Urothelium cell line (cell line): ENCODE results near the gene SLC40A1.

Experiments used
- DNase-seq: peaks from one replicate; pipeline ENCODE4 v3.0.0; 2011; ENCODE audit warnings: low spot score, mixed read lengths
- FAIRE-seq: peaks from 2 replicates; lab custom pipeline; 2011; peaks lifted over from hg19 to GRCh38; lab: Jason Lieb, UNC

The SLC40A1 gene

GRCh38 chr2:189542145-189542882 lies 38.3 kb downstream of the SLC40A1 start:
- FAIRE-seq, result no peak
- DNase-seq, result no peak

- DNase-seq (no peak), FAIRE-seq (no peak)
Observed at GRCh38 chr2:189541591-189541990, 39.0 kb downstream of the SLC40A1 start.

DNA sequence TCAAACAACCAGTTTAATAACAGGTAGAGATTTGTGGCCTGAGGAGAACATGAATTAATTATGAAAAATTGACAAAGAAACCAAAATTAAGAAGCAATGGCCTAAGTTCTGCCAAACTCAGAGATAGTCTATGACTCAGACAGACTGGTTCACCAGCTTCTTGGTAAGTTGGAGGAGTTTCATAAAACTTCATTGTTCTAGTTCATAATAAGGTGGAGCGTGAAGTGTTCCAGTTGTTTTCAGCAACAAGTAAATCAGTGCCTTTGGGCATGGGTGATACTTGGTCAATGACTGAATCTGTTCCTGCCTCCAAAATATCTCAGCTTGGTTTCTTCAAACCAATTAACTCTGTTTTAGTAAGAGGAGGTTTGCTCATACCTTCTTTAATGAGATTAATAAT lies 40.0 kb downstream of the SLC40A1 start:
- DNase-seq (no peak), FAIRE-seq (no peak)

- DNase-seq (no peak), FAIRE-seq (no peak)
Observed at GRCh38 chr2:189538402-189538801, 42.2 kb downstream of the SLC40A1 start.

DNA sequence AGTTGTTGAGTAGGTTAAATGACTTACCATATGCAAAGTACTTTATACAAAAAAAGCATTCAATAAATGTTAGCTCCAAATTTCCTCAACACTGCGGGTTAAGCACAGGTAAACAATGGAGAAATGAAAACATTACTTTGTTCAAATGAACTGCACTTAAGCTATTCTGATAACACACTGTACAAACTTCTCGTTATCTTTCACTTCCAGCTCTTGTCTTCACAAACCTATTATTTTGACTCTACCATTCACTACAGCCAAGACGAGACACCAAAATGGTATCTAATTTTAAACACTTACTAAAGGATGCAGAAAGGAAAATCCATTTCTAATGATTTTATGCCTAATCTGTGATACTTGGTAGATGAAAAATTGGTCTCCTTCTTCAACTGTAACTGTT lies 43.8 kb downstream of the SLC40A1 start:
- DNase-seq (no peak), FAIRE-seq (no peak)

GRCh38 chr2:189534854-189535832 lies 45.4 kb downstream of the SLC40A1 start:
- no peak for FAIRE-seq
- peak; percentile 14 for DNase-seq

DNA sequence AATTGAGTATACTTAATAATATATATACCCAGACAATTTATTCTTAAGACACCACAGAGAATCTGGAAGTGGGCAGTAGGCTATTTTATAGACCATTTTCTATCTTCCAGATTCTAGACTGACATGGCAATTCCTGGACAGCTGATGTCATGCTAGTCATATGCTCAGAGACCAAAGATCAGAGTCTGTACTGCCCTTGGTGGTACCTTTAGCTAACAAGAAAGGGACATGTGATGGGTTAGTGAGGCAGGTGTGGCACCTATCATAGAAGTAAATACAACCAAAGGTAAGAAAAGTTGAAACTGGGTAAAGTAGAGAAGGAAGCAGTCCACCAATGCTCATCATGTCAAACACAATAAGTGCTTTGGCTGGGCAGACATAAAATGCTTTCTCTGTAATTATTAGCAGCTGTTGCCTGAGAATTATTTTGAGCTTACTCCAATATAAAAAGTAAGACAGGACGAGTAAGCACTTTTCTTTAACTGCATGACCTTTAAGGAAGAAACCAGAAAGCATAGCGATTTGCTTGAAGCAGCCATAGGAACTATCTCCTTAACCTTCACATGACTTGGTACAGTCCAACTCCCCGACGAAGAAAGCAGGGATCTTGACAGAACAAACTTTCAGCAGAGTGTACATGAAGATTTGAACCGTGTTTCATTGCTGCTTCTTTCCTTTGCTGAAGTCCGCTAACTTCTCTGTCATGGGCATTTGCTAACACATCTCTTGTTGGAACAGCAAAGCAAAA lies 47.1 kb downstream of the SLC40A1 start:
- FAIRE-seq (no peak), DNase-seq (no peak)

- FAIRE-seq, result no peak
Observed at GRCh38 chr2:189530965-189531637, 49.5 kb downstream of the SLC40A1 start.

DNA sequence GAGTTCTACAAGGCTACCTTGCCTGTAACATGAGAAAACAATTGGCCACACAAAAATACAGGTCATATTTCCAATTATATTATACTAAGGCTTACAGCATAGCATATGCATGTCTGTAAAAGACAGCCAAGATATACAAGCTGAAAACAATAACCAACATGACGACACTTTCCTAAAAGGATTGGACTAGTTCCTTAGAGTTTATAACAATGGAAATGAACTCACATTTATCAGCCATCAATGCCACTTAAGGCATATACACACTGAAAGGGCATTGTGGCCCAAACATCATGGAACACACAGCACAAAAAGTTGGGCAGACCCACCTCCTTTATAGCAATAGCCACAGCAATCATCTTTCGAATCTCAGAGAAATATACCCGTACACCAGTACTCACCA lies 52.0 kb downstream of the SLC40A1 start:
- no peak for FAIRE-seq
- DNase-seq, result no peak

More at GRCh38 chr2:189530965-189531637, 49.5 kb downstream of the SLC40A1 start:
- no peak for DNase-seq

GRCh38 chr2:189527812-189528592 lies 52.6 kb downstream of the SLC40A1 start:
- no peak for FAIRE-seq

GRCh38 chr2:189527041-189527750 lies 53.4 kb downstream of the SLC40A1 start:
- FAIRE-seq (no peak), DNase-seq (no peak)

More at GRCh38 chr2:189527812-189528592, 52.6 kb downstream of the SLC40A1 start:
- DNase-seq, result no peak

GRCh38 chr2:189526241-189526640 lies 54.3 kb downstream of the SLC40A1 start:
- no peak for DNase-seq
- no peak for FAIRE-seq

DNA sequence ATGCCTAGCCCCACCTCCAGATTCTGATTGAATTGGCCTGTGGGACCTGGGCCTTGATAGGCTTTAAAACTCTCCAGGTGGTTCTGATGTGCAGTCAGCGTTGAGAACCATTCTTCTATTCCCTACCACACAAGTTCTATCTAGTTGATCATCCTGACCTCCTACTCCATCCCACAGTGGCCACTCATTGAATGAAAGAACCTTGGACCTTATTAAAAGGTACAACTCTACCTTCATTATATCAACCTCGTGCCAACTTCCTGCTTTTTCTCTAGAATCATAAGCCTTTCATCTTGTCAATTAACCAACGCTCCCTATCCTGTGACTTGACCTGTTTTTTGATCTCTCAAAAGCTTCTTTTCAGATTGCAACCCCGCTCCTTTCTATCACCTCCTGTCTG lies 55.8 kb downstream of the SLC40A1 start:
- FAIRE-seq, result no peak
- no peak for DNase-seq

DNA sequence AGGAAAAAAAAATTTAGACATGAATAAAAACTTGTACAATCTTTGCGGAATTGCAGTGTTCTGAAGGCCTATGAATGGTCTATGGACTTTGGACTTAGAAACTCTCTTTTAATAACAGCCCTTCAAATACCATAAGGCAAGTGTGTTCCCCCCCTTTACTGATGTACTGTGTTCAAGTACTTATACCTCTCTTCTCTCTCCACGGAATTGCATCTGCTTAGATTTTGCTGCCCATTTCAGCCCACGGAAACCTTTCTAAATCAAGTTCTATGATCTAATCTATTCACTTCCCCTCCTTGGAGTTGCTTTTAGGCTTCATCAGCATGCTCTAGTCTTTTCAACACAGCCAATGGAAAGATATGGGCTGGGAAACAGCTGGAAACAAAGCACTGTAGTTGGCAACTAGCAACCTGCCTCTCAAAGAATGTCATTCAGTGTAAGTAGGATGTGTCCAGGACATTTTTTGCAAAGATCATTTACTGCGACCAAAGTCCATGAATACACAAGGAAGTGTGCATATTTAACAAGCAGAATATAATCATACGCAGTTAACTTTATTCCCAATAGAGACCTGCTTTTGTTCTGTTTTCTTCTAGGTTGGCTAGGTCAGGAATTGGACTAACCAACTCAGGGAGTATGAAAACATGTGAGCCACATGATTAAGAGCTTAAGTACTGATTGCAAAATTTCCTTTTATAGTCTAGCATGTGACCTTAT lies 58.0 kb downstream of the SLC40A1 start:
- FAIRE-seq (no peak), DNase-seq (no peak)

GRCh38 chr2:189521699-189522434 lies 58.7 kb downstream of the SLC40A1 start:
- FAIRE-seq (no peak), DNase-seq (no peak)

DNA sequence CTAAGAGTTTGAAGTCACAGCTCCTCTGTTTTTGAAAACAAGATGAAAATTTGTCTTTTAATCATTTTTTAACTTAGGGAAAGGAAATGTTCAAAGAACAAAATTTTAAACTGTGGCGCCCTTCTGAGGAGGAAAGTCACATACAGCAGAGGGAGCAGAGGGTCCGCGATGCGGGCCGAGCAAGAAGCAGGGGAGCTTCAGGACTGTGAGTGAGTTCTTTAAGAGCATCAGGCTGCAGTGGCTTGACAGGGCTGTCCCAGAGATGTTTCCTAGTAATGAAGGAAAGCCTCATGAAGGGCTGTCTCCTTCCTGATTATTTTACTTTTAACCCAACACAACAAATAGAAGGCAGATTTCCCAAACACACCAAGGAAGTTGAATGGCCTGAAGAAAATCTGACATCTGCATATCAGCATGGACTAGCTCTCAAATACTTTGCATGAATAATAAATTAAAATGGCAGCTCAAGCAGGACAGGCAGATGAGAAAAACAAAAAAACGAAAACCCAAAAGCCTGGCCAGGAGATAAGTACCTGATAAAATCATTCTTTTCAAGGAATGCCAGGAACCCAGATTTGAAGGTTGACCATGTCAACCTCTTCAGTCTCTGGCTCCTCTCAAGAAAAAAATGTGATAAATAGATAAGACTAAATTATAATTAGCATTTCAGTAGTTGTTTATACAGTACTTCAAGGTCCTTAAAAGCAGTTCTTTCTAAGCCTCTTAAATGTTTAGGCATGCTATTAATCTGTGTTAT lies 60.8 kb downstream of the SLC40A1 start:
- no peak for DNase-seq
- no peak for FAIRE-seq
